NCI-H69 (cell line): ENCODE measurements around the gene MRFAP1.
"Not testable (repeated sequence)": the region's sequence is repeated elsewhere in the genome, so short reads cannot be mapped to it uniquely, and the experiment has no call there.

Experiments used
- DNase-seq: peaks from one replicate; lab custom pipeline; 2025; lab: John Stamatoyannopoulos, UW

Gene MRFAP1

DNA sequence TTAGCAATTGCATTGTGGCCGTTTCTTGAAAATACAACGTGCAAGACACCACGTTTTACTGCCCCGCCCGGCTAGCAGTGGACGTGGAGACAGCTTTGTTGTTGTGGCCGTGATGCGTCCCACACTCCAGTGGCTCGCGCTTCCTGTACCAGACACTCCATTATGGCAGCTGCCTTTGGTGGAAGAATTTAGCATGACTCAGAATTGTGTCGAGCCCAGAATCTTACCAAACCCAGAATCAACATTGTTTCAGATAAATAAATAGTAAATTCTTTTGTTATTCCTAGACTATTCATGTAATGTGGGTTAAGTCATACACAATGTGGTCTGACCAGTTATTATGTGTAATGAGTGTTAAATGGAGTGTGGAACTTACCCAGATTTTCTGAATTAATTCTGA lies 27.9 kb downstream of the MRFAP1 start:
- DNase-seq, result no peak

DNA sequence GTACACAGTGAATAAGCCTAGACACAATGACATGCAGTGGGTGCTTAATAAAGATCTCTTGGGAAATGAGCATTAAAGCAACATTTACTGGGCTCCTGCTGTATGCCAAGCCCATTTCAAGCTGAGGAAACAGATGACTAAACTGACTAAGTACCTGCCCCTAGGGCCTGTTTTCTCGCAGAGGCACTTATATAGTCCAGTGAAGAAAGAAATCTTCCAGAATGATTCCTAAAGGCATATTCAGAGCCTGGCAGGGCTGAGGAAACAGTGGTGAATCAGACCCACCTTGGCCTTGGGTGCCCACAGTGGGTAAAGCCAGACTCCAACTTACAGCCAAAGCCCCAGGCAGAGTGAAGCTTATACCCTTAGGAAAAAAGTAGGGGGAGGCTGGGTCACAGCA lies 31.2 kb downstream of the MRFAP1 start:
- DNase-seq, result no peak

DNA sequence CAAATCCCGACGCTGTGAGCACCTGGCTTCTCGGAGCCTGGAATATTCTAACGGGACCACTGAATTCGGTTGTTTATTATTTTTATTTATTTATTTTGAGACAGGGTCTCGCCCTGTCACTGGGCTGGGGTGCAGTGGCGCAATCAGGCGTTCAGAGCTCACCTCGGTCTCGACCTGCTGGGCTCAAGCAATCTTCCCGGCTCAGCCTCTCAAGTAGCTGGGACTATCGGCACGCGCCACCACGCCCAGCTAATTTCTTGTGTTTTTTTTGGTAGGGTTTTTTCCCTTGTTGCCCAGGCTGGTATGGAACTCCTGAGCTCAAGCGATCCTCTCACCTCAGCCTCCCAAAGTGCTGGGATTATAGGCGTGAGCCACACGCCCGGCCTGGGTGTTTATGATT lies 31.6 kb downstream of the MRFAP1 start:
- no peak for DNase-seq

DNA sequence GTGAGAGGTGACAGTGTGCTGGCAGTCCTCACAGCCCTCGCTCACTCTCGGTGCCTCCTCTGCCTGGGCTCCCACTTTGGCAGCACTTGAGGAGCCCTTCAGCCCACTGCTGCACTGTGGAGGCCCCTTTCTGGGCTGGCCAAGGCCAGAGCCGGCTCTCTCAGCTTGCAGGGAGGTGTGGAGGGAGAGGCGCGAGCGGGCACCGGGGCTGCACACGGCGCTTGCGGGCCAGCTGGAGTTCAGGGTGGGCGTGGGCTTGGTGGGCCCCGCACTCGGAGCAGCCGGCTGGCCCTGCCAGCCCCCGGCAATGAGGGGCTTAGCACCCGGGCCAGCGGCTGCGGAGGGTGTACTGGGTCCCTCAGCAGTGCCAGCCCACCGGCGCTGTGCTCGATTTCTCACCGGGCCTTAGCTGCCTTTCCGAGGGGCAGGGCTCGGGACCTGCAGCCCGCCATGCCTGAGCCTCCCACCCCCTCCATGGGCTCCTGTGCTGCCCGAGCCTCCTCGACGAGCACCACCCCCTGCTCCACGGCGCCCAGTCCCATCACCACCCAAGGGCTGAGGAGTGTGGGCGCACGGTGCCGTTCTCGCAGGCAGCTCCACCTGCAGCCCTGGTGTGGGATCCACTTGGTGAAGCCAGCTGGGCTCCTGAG lies 32.2 kb downstream of the MRFAP1 start:
- DNase-seq, result not testable (repeated sequence)

DNA sequence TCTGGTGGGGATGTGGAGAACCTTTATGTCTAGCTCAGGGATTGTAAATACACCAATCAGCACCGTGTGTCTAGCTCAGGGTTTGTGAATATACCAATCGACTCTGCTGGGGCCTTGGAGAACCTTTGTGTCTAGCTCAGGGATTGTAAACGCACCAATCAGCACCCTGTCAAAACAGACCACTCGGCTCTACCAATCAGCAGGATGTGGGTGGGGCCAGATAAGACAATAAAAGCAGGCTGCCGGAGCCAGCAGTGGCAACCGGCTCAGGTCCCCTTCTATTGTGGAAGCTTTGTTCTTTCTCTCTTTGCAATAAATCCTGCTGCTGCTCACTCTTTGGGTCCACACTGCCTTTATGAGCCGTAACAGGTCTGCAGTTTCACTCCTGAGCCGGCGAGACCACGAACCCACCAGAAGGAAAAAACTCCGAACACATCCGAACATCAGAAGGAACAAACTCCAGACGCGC lies 32.7 kb downstream of the MRFAP1 start:
- DNase-seq, result peak; percentile 38

DNA sequence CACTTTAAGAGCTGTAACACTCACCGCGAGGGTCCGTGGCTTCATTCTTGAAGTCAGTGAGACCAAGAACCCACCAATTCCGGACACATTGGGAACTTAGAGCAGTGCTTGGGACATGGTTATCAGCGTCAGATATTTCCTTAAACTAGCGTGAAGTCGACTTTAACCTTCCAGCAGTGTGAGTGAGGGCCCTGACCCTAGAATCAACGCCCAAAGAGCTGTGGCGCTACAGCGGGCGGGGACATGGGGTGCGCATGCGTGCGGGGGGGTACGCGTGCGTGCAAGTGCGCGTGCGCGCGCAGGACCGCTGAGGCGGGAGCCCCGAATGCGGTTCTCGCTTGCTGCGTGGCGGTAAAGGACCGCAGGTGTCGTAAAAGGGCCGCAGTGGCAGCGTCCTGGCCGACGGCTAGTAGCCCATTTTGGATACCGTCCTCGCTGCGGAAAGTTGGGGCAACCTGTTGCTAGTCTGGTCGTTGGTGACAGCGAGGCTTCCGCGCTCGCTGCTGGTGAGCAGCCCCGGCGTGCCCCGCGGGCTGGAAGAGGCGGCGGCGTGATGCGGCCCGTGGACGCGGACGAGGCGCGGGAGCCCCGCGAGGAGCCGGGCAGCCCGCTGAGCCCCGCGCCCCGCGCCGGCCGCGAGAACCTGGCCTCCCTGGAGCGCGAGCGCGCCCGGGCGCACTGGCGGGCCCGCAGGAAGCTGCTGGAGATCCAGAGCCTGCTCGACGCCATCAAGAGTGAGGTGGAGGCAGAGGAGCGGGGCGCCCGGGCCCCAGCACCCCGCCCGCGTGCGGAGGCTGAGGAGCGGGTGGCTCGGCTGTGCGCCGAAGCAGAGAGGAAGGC lies 33.4 kb downstream of the MRFAP1 start:
- DNase-seq, result peak; percentile 94

DNA sequence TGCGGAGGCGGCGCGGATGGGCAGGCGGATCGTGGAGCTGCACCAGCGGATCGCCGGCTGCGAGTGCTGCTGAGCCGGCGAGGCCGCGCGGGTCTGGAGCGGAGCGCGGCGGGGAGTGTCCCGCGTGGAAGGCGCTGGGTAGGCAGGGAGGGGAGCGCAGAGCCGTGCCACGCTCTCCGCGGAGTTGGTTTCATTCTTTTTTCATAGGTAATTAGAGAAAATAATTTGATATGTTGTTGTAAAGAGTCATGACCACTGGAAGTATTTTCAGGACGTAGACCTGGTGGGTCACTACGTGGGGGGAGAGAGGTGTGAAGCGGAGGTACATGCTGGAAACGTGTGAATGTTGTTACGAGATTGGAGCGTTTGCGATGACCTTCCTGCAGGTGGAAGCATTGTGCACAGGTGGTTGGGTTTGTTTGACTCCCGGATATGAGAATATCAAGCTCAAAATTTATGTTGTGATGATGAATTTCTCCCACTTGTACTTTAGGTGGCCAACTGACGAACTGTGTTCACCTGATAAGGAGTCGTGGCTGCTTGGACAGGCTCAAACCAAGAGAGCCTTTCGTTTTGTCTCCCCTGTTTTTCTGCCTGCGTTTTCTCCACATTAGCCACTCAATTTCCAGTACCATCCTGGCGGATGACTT lies 34.1 kb downstream of the MRFAP1 start:
- DNase-seq, result peak; percentile 65

DNA sequence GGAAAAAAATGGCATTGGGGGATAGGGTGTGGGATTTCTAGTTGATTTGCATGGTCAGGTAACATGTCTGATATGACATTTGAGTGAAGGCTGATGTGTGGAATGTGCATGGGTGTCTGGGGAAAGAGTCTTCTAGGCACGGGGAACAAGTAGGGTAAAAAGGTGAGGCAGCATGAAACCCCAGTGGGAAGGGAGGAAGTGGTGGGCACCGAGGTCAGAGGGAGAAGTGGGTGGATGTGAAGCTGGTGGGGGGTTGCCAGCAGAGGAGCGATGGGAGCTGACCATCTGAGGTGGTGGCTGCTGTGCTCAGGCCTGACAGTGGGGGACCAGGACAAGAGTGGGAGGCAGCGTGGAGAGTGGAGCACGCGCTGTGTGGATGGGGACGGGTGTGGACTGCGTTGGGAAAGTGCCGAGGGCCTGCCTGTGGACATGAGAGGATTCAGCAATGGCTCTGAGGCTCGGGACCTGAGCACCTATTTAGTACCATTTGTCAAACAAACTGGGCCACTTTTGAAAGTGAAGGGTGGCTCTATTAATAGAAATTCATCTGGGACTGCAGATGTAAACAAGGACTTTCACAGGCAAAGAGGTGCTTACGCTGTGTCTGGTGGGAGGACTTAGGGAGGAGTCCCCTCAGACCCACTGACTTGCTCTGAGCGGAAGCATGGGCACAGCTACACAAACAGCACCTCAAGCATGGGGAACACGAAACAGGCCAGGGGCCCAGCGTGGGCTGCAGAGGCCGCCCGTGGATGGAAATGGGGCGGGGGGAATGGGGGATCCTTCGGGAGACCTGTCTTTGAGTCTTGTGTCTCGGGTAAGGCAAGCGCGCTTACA lies 36.5 kb downstream of the MRFAP1 start:
- DNase-seq, result no peak

DNA sequence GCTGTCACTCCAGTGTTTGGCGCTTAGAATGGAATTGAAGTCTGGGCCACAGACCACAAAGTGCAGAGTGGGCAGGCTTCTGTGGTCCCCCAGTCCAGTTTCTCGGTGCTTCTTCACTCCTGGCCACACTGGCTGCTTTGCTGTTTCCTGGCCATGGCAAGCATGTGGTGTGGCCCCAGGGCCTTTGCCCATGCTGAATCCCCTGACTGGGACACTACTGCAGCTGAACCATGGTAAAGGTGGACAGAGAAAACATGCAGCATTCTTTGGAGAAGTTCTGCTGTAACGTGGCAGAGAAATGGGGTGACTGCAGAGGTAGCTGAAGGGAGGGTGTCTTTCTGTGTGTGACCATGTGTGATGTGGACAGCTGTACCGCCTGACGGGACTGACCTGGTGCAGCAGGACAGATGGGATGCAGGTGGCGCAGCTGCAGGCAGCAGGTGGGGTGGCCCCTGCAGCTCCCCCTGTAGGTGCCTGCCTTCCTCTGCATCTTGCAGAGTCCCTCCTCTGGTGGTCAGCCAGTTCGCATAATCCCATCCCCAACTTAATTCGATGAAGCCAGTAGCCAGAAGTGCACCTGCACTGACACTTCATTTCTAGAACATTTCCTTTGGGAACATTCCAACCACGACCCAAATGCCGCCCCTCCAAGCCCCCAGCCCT lies 40.0 kb downstream of the MRFAP1 start:
- no peak for DNase-seq

DNA sequence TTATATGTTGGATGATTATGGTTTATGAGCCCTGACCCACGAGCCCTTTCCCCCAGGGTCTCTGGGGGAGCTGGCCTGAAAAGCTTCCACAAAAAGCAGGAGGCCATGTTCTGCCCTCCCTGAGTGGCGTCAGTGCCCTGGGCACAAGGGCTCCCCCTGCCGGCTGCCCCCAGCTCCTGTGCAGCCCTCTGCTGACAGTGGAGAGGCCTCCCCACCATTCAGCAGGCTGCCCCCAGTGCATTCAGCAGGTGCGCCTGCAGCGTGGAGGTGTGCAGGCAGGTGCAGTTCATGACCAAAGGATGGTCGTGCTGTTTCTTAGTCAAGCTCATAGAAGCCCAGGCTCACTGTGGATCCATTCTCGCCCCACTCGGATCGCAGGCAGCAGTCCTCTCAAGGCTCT lies 40.7 kb downstream of the MRFAP1 start:
- DNase-seq, result no peak

DNA sequence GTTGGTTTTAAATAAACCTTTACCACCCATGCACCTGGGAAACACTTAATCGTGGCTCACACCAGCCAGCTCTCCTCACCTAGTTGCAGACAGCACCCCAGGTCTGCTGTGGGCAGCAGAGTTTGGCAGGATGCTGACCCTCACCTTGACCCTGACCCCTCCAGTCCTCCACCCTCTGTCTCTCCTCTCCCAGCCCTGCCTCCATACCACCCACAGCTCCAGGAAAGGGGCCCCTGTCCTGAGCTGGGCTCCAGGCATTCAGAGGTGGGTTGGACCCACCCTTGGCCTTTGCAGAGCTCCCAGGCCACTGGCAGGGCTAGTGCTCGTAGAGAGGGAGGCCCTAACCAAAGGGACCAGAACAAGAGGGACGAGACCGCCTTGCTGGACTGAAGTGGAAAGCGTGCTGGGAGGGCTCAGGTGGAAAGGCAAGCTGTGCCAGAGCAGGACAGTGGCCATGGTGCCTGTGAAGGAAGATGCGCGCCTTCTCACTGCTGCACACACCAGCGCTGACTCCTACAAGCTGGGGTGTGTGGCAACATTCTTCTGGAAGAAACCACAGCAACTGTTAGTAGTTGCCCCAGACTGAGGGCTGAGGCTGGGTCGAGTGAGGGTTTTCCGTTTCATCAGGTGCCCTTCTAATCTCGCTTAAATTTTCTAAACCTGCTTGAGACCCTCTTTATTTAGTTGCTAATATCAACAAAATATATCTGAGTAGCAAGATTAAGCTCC lies 42.5 kb downstream of the MRFAP1 start:
- DNase-seq, result no peak

DNA sequence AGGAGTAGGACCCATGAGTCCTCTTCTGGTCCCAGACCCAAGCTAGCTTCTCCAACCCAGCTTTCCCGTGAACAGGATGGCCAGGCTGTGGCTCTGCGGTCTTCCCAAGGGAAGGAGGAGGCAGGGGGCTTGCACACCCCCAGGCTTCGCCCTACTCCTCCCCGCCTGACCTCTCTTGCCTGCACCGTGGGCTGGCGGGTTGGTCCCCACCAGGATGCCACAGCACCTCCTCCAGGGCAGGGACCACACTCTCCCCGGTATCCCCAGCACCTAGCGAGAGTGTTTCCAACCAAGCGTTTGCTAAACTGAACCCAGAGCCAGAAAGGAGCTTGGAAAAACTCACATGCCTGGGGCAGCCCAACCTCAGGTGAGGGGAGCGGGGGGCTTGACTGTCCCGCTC lies 44.2 kb downstream of the MRFAP1 start:
- DNase-seq, result no peak

DNA sequence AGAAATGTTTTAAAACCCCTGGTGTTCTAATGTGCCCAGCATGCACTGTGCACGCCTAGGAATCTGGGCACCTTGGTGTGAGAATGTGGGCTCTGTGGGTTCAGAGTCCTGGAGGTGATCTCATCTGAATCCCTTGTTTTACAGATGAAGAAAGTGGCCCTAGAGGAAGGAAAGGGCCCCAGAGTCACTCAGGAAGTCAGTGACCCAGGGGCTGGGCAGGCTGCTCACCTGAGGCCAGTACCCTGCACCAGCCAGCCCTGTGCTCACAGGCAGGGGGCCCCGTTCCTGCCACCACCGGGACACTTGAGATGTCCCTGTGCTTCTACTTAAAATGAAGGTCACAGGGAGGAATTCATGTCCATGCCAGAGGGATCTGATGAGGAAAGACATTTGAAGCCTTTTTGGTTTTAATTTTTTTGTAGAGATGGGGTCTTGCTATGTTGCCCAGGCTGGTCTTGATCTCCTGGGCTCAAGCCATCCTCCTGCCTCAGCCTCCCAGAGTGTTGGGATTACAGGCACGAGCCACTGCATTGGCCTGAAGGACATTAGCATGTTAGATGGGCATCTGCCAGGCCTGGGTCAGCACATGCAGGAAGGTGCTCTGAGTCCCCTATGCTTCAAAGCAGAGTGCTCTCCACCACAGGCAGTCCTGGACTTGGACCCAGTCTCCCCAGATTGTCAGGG lies 45.8 kb downstream of the MRFAP1 start:
- no peak for DNase-seq

DNA sequence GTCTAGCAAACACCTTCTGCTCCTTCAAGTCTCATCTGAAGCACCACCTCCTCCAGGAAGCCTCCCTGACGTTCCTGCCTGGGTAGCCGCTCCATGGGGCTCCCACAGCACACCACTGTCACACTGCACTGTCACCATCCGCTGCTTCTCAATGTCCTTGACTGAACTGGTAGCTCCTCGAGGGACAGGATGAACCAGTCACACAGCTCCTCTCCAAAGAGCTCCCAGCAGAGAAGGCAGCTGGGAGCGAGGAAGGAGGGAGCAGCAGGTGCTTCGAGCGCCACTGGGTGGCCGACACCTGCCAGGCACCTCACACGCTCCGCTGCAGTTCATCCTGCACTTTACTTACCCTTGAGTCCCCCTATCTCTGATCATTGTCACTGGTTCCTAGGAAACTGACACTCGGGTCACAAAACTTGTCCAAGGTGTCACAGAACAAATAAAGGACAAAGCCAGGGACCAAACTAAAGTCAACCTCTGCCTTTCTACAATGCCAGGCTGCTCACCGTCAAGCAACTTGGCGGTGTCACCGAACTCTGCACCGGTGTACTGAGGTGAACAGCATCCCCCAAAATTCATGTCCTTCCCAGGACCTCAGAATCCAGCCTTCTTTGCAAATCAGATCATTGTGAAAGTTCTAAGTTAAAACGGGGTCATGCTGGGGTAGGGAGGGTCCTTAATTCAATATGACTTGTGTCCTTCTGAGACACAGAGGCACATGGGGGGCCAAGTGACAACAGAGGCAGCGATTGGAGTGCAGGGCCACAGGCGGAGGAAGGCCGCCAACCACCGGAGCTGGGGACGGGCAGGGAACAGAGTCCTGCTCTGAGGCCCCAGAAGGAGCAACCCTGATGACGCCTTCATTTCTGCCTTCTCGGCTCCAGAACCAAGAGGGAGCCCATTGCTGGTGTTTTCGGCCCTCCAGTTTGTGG lies 47.7 kb downstream of the MRFAP1 start:
- peak; percentile 12 for DNase-seq

DNA sequence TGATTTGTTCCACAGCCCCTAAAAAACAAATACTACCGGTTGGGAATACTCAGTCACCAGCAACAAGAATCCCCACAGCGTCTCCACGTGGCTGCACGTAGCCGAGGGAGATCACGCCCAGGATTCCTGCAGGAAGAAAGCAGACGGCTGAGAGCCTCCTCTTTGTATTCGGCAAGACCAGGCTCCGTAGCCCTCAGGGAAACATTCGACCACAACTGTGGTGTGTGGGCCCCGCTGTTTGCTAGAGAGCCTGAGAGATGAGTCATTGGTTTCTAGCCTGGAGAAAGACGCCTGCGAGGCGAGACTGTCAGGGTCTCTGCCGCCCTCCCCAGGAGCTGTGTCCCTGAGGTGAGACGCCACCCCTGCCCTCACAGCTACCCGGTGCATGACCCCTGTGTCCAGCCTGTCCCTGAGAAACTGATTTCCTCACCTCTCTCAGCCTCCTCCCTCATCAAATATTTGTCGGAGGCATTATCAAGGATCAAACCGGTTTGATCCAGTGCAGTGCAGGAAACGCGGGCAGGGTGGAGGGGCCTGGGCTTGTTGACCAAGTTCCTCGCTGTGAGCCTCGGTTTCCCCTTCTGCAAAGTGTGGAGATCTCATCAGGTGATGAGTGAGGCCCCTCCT lies 48.5 kb downstream of the MRFAP1 start:
- no peak for DNase-seq

DNA sequence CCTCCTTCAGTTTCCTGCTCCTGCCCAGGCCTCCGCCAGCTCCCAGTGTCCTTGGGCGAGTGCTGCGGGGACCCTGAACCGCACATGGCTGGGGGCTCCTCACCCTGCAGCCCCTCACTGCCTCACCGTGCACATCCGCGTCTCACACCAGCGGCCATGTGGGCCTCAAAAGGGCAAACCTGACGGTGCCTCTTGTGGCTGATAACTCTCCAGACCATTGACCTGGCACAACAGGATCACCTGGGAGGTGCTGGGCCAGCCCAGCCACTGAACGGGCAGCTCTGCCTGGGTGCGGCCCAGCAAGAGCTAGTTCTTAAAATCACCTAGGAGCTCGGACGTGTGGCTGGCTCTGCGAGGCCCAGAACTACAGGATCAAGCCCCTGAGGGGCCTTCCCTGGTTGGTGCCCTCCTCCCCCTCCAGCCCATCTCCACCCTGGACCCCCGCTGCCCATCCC lies 49.0 kb downstream of the MRFAP1 start:
- no peak for DNase-seq
